Suprapubic skin (tissue), 4 donors: ENCODE data around the gene SCAMP5.

Experiments used
- CTCF ChIP-seq, 2 donors: fragments of 200-600 bp in 1 of 2; fragments of 450-650 bp in 1 of 2; sonication (generic) in 1 of 2; IDR thresholded peaks; one replicate each; pipeline ENCODE4 v1.5.1; 2016 to 2019; ENCODE audit warnings: antibody characterized with exemption in 2 of 2, mild to moderate bottlenecking in 1 of 2, moderate library complexity in 1 of 2
- EP300 ChIP-seq: sonication (generic); formaldehyde crosslinking; IDR thresholded peaks from one replicate; pipeline ENCODE4 v1.6.1; 2017; ENCODE audit warnings: antibody characterized with exemption
- POLR2A ChIP-seq, 2 donors: fragments of 450-650 bp; IDR thresholded peaks; one replicate each; pipeline ENCODE4 v1.6.1; 2017; ENCODE audit warnings: antibody characterized with exemption in 2 of 2, mild to moderate bottlenecking in 2 of 2, moderate library complexity in 2 of 2
- POLR2AphosphoS5 ChIP-seq, 3 donors: sonication (generic); formaldehyde crosslinking; IDR thresholded peaks; one replicate each; pipeline ENCODE4 v1.6.1; 2017; ENCODE audit warnings: antibody characterized with exemption in 3 of 3

GRCh38 chr15:74954515-74954914 is 40.8 kb upstream of the SCAMP5 start:
- TF ChIP-seq CTCF (IDR thresholded peaks at IDR 0.05): no peak
- no peak for TF ChIP-seq POLR2A (IDR thresholded peaks at IDR 0.05)
- TF ChIP-seq EP300: no peak
- no peak for TF ChIP-seq POLR2AphosphoS5 (IDR thresholded peaks at IDR 0.05)
